Lower lobe of right lung (tissue), 2 donors: ENCODE data around the gene CACNA1C. TPM values are rescaled to one million over a fixed set of nuclear protein-coding genes. Genes with fewer than 3 reads are reported as not detected.
A peak's percentile ranks its signal among the peaks of the same experiment; 100 is the strongest.

Experiments
- ATAC-seq, 2 donors: fragments of 200-7000 bp; cut with Tn5 transposase; one replicate each; pipeline ENCODE4 v1.9.1; 2020 to 2022; ENCODE audit warnings: mild to moderate bottlenecking in 2 of 2, moderate library complexity in 2 of 2
- DNase-seq: peaks from one replicate; pipeline ENCODE4 v3.0.0-alpha.2; 2020
- H3K27ac ChIP-seq: fragments of 200-600 bp; one replicate; pipeline ENCODE4 v1.8.0; 2022
- H3K27me3 ChIP-seq: fragments of 200-600 bp; one replicate; pipeline ENCODE4 v1.8.0; 2022; ENCODE audit warnings: low read depth
- H3K36me3 ChIP-seq: fragments of 200-600 bp; one replicate; pipeline ENCODE4 v1.8.0; 2022; ENCODE audit warnings: mild to moderate bottlenecking
- H3K4me1 ChIP-seq: fragments of 200-600 bp; one replicate; pipeline ENCODE4 v1.8.0; 2022
- H3K4me3 ChIP-seq: fragments of 200-600 bp; one replicate; pipeline ENCODE4 v1.8.0; 2022; ENCODE audit warnings: mild to moderate bottlenecking
- H3K9me3 ChIP-seq: fragments of 200-600 bp; one replicate; pipeline ENCODE4 v1.8.0; 2022
- intact Hi-C: fragments of 100-400 bp; cut with DNase I; formaldehyde crosslinking; loops from one replicate; pipeline ENCODE4 v1.11.0; 2022
- total RNA-seq: library from RNA; stranded (reverse); fragmentation: NEBNext Ultra II Directional; extraction: Animal tissue kit (Norgen Biotek cat#: 25700); gene quantifications from one replicate; pipeline ENCODE4 v1.2.1, GENCODE V29; 2021
- TF ChIP-seq, protein P1 (sequence below): fragments of 200-600 bp; IDR thresholded peaks from one replicate; pipeline ENCODE4 v1.8.0; 2022; ENCODE audit warnings: antibody characterized with exemption, mild to moderate bottlenecking
- donor health status: DM: no; HTN: yes; CAD: no; lungs with severe emphysema.

The CACNA1C gene
- total RNA-seq, 1 donor from 2014 or later = 8.4 TPM

DNA sequence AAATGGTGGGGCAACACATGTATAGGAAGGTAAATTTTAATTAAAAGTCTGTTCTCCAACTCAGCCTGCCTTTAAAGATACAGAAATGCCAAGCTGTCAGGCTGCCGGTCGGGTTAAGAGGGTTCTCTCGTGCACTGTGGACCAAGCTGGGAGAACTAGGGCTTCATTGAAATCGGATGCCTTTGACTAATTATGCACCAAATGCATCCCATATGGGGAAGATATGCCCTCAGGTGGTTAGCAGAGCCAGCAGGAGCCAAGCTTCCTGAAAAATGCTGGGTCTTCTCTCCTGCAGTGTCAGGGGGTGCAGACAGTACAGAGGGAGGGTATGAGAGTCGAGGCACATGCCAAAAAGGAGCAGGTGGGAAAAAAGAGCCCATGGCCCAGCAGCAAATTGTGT, 236.1 kb downstream of the CACNA1C start:
- ATAC-seq (no peak), DNase-seq (no peak)
- intact Hi-C loops = no loop called here
- Histone ChIP-seq H3K4me1 (peaks cover 44% of the 10 kb centered on the region), H3K27me3 (peaks cover 4% of the 10 kb centered on the region), H3K27ac (no peak overlapping the region), H3K9me3 (no peaks in the 10 kb centered on the region), H3K36me3 (no peaks in the 10 kb centered on the region), H3K4me3 (no peak overlapping the region)
- TF ChIP-seq, protein P1, sequence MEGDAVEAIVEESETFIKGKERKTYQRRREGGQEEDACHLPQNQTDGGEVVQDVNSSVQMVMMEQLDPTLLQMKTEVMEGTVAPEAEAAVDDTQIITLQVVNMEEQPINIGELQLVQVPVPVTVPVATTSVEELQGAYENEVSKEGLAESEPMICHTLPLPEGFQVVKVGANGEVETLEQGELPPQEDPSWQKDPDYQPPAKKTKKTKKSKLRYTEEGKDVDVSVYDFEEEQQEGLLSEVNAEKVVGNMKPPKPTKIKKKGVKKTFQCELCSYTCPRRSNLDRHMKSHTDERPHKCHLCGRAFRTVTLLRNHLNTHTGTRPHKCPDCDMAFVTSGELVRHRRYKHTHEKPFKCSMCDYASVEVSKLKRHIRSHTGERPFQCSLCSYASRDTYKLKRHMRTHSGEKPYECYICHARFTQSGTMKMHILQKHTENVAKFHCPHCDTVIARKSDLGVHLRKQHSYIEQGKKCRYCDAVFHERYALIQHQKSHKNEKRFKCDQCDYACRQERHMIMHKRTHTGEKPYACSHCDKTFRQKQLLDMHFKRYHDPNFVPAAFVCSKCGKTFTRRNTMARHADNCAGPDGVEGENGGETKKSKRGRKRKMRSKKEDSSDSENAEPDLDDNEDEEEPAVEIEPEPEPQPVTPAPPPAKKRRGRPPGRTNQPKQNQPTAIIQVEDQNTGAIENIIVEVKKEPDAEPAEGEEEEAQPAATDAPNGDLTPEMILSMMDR = no peak

DNA sequence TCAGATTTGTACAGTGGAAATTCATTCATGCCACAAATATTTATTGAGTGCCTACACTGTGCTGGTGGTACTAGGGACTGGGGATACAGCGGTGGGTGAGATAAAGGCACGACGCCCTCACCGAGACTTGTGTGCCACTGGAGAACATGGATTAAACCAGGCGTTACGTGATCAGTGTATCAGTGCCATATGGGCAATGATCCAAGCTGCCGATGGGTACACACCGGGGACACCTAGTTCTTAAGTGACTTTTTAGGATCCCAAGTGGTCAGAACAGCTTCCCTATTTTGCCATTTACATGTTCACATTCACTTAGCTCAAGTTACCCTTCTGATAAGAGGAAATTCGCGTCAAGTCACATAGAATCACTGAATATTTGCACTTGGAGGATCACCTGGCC, 236.7 kb downstream of the CACNA1C start:
- ATAC-seq (no peak), DNase-seq (no peak)
- Histone ChIP-seq H3K27me3 (peaks cover 4% of the 10 kb centered on the region), H3K36me3 (no peaks in the 10 kb centered on the region), H3K4me3 (no peak overlapping the region), H3K4me1 (peaks cover 42% of the 10 kb centered on the region), H3K9me3 (no peaks in the 10 kb centered on the region), H3K27ac (no peak overlapping the region)
- intact Hi-C loops = no loop called here
- TF ChIP-seq, protein P1 = no peak

DNA sequence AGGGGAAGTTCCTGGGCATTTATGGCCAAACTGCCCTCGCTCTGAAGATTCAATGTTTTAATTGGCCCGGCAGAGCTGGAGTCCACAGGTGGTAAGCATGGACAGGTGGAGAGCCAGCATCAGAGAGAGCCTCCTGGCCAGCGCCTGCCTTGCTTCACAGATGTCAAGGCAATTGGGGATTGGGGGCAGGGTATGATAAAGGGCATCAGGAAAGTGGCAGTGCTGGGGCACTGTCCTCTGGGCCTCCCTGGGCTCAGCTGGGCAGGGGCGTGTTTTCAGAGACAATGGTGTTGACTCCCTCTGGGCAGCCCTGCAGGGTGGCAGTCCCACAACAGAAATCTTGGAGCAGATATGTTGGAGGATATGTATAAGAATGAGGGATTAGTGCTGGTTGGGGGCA, 237.3 kb downstream of the CACNA1C start:
- Histone ChIP-seq H3K4me1 (peaks cover 42% of the 10 kb centered on the region), H3K4me3 (no peak overlapping the region), H3K27me3 (peaks cover 4% of the 10 kb centered on the region), H3K9me3 (no peaks in the 10 kb centered on the region), H3K36me3 (no peaks in the 10 kb centered on the region), H3K27ac (no peak overlapping the region)
- TF ChIP-seq, protein P1 = no peak
- no peak for ATAC-seq
- DNase-seq = no peak
- intact Hi-C loops = no loop called here

DNA sequence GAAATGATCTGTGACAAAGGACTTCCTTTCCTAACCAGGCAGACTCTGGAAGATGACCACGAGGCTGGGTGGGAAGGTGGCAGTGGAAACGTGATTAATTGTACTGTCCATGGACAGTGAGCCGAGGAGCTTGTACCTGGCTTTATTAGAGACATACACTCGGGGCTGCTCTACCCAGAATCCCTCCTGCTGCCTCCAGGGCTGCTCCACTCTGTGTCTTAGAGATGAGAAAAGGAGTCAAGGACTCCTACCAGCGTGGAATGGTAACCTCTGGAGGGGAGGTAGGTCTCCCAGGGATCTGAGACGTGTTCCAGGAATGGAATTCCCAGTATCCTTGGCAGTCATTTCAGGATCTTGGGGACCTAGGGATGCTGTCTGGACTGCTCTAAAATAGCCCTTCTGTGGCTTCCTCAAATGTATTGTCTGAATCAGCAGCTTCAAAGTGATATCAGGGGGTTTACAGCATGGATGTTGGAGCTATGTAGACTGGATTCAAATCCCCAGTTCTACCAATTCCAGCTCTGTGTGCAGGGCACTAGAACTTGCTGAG, 237.8 kb downstream of the CACNA1C start:
- Histone ChIP-seq H3K4me3 (no peak overlapping the region), H3K27ac (no peak overlapping the region), H3K4me1 (peaks cover 44% of the 10 kb centered on the region), H3K27me3 (peaks cover 4% of the 10 kb centered on the region), H3K9me3 (no peaks in the 10 kb centered on the region), H3K36me3 (no peaks in the 10 kb centered on the region)
- DNase-seq = no peak
- intact Hi-C loops = no loop called here
- no peak for ATAC-seq
- TF ChIP-seq, protein P1 = no peak

DNA sequence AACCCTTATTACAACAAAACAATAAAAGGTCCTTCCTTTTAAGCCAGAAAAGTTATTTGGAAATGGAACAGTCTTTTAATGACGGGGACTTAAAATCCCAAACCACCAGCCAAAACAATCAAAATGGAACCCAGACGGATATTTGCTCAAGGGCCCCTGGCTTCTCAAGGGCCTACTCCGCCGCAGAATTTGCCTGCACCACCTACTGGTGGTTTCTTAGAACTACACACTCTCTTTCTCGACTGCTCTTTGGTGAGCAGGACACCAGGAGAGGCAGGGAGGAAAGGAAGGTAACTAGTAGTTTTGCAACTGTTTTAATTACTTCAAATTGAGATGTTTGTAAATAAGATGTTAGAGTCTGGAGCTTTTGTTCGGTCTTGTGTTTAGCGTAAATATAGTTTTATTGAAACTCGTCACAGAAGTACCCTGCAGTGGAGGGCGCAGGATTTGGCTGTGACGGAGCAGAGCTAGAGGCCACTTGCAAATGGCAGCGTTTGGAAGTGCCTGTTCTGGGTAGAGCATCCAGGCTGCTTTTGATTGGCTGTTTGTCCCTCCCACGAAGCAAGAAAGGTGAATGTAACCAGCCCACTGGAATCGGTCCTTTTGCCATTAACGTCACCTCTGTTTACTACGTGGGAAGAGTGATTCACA, 238.5 kb downstream of the CACNA1C start:
- Histone ChIP-seq H3K4me3 (no peak overlapping the region), H3K27ac (no peak overlapping the region), H3K4me1 (peaks cover 44% of the 10 kb centered on the region), H3K36me3 (no peaks in the 10 kb centered on the region), H3K9me3 (no peaks in the 10 kb centered on the region), H3K27me3 (peaks cover 4% of the 10 kb centered on the region)
- ATAC-seq (peak; percentile 47 to 55), DNase-seq (no peak)
- intact Hi-C loops = no loop called here
- TF ChIP-seq, protein P1 = peak; percentile 76
